Fibroblast of gingiva (primary cell): ENCODE data around the gene SIPA1.
"Not testable (repeated sequence)": the region's sequence is repeated elsewhere in the genome, so short reads cannot be mapped to it uniquely, and the experiment has no call there.

Experiments used
- DNase-seq: peaks from one replicate; pipeline ENCODE4 v3.0.0-alpha.2; 2011; ENCODE audit warnings: low read depth

SIPA1 gene

DNA sequence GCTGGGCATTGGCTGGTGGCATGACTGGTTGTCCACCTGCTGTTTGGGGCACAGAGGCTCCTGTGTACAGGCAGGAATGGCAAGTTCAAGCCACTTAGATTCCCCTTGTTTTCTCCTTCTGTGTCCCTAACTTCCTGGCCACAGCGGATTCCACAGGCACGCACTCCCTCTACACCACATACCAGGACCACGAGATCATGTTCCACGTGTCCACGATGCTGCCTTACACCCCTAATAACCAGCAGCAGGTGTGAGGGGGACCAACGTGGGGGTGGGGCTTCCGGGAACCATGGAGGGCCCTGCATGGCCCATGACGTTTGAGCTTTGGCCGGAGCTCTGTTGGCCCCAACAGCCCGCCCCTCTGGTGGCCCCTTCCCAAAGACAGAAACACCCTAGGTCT lies 7.8 kb downstream of the SIPA1 start:
- no peak for DNase-seq

DNA sequence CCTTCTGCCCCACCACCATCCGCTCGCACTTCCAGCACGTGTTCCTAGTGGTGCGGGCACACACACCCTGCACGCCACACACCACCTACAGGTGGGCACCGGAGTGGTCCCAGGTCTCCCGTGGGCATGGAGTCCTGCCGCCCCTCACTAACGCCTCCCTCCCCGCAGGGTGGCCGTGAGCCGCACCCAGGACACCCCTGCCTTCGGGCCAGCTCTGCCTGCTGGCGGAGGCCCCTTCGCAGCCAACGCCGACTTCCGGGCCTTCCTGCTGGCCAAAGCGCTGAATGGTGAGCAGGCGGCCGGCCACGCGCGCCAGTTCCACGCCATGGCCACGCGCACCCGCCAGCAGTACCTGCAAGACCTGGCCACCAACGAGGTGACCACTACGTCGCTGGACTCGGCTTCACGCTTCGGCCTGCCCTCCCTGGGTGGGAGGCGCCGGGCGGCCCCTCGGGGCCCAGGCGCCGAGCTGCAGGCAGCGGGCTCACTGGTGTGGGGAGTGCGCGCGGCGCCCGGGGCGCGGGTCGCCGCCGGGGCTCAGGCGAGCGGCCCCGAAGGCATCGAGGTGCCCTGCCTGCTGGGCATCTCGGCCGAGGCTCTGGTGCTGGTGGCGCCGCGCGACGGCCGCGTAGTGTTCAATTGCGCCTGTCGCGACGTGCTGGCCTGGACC lies 8.5 kb downstream of the SIPA1 start:
- no peak for DNase-seq

- DNase-seq = peak; percentile 40
Observed at GRCh38 chr11:65646958-65647701, 9.2 kb downstream of the SIPA1 start.

- DNase-seq = no peak
Observed at GRCh38 chr11:65648997-65649493, 11.1 kb downstream of the SIPA1 start.

DNA sequence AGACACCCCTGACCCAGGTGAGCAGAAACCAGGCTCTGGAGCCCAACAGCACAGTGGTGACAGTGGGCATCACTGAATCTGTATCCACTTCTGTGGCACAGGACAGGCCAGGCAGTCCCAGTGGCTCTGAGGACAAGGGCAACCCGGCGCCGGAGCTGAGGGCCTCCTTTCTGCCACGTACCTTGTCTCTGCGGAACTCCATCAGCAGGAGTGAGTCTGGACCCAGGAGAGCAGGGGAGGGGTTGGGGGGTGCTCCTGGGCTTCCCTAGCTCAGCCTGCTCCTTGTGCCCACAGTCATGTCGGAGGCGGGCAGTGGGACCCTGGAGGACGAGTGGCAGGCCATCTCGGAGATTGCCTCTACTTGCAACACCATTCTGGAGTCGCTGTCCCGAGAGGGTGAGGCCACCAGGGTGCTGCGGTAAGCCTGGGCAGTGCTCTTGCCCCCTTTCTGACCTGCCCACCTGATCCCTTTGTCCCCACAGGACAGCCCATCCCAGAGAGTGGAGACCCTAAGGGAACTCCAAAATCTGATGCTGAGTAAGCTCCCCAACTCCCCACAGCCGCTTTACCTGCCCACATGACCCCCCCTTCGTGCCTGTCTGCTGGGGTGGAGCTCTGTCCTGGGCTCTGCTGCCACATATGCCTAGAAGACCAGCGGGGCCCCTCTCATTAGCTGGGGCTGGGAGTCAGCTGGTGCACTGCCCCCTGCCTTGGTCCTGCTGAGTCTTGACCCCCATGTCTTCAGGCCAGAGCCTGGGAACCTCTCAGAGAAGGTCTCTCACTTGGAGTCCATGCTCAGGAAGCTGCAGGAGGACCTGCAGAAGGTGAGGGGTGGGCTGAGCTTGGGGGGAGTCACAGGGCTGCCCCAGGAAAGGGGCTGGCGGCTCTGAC lies 12.0 kb downstream of the SIPA1 start:
- no peak for DNase-seq

- DNase-seq = no peak
Observed at GRCh38 chr11:65650547-65651338, 12.8 kb downstream of the SIPA1 start.

GRCh38 chr11:65651339-65651588 lies 13.4 kb downstream of the SIPA1 start:
- no peak for DNase-seq

DNA sequence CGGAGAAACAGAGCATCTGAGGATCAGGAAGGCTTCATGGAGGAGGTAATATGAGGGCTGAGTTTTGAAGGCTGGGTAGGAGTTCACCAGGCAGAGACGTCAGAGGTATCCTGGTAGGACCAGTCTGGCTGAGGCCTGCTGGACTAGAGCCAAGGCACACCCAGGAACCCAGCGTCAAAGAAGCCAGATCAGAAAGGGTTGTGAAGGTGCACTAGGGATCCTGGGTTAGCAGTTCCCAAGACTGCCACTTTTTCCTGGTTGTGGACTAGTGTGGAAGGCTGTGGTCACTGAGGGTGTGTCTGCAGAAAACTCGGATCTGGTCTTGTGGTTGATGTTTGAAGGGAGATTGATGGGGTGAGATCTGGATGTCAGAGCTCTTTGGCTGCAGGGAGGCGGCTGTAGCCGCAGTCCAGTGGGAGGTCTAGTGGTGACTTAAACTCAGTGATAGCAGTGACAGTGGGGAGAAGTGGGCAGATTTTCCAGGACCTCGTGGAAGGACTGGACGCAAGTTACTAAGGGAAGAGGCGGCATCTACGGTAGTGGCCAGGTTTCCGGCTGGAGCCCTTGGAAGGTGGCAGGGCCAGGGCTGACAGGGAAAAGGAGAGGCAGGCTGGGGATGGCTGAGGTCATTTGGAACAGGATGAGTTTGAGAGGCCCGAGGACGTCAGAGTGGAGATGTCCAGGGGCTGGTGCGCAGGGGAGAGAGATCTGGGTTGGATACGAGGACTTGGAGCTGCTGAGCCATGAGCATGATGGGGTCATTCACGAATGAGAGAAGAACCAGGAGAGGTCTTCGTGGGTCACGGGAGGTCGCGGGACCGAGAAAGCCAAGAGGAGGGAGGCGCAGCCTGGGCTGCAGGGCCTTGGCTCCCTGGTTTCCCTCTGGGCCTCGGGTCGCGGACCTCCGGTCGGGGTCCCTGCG lies 13.9 kb downstream of the SIPA1 start:
- DNase-seq = no peak

DNA sequence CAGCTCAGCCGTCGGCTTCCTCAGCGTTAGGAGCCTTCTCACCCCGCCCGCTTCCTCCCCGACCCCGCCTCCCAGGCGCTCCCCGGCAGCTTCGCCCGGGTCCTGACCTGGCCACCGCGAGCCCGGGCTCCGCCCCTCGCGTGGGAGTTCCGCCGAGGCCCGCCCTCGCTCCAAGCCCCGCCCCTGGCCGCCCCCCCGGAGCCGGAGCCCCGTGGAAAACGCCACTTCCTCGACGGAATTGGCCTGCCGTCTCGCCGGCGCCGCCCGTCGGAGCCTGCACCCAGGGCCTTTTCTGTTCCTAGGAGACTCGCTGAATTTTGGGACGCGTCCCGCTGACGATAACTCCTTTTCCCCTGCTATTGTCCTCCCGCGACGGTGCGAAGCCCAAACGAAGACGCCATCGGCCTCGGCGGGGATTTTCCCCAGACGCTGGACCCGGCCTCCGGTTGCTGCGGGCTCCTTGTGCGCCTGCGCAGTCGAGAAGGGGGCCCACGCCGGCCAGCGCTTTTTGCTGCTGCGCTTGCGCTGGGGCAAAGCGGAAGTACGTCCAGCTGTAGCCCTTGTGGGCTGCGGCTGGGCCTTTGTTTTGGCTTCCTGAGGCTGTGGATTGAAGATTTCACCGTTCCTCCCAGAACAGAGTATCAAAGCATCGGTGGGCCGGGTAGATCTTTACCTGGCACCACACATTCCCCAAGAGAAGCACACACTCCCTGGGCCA lies 14.8 kb downstream of the SIPA1 start:
- DNase-seq = peak; percentile 93

GRCh38 chr11:65653229-65654225 lies 15.6 kb downstream of the SIPA1 start:
- DNase-seq = no peak

DNA sequence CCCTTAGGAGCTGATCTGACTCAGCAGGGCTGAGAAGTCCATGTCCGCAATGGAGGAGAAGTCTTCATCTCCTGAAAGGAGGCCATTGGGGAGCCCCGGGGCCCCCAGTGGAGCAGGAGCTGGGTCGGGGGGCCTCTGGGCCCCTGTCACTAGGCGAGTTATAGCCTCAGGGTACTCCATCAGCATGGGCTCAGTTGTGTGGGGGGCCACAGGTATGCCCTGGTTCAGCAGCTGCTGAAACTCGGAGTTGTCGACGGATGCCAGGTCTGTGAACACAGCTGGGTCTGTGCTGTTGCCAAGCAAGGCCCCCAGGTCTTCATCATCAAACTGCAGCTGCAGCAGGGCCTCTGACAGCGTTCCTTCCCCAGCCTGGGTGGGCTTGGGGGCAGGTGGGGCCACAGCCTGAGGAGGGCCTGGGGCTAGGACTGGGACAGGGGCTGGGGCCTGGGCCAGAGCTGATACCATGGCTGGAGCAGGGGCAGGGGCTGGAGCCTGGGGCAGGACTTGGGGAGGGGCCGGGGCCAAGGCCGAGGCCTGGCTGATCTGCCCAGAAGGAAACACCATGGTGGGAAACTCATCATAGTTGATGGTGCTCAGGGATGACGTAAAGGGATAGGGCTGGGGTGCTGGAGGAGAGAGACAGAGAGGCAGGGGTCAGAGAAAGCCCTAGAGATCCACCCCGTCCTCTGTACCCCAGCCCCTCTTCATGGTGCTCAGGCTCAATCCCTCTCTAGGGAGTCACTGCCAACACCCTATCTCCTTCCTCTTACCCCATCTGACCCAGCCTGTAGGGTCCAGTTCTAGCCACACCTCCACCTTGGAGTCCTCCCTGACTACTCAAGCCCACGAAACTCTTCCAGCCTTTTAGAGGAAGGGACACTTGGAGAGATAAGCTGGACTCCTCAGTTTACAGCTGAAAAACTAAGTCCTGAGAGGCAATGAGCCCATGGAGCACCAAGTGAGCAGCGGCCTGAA lies 16.8 kb downstream of the SIPA1 start:
- DNase-seq = no peak

DNA sequence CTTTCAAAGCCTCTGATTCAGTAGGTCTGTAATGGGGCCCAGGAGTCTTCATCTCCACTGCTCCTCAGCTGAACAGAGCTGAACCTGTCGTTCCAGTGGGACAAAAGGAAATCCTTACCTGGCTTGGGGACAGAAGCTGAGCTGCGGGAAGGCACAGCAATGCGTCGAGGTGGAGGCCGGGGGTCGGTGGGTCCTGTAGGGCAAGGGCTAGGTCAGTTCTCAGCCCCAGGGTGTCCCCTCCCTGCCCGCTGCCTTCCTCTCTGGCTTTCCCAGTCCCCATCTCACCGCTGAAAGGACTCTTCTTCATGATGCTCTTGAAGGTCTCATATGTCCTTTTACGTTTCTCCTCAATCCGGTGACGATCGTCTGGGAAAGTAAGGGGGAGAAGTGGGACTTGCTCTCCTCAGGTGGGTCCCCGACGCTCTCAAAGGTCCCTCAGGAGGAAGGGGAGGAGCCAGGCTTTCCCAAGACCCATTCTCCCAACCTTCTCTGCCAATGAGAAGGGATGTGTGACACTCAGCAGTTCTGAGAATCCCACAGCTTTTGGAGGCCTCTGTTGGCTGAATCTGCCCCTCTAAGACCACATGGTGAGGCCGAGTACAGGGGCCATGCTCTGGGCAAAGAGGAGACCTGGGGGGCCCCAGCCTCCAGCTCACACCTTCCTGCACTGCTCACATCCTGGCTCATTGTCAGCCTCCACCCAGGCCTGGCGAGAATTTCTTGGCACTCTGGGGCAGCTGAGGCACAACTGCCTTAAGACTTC lies 17.9 kb downstream of the SIPA1 start:
- DNase-seq = no peak

- no peak for DNase-seq
Observed at GRCh38 chr11:65657426-65657825, 19.5 kb downstream of the SIPA1 start.

GRCh38 chr11:65658174-65659021 lies 20.5 kb downstream of the SIPA1 start:
- DNase-seq = no peak

- DNase-seq = no peak
Observed at GRCh38 chr11:65660038-65660437, 22.1 kb downstream of the SIPA1 start.

- not testable (repeated sequence) for DNase-seq
Observed at GRCh38 chr11:65660908-65661307, 23.0 kb downstream of the SIPA1 start.
